HG03159 (cell line): ENCODE data around the gene PSMB11.

Experiments
- ATAC-seq: cut with Tn5 transposase; IDR thresholded peaks from one replicate; pipeline ENCODE4 v1.9.1; 2021; ENCODE audit warnings: mild to moderate bottlenecking, moderate library complexity; ENCODE audit not compliant: unreplicated experiment

PSMB11 gene

DNA sequence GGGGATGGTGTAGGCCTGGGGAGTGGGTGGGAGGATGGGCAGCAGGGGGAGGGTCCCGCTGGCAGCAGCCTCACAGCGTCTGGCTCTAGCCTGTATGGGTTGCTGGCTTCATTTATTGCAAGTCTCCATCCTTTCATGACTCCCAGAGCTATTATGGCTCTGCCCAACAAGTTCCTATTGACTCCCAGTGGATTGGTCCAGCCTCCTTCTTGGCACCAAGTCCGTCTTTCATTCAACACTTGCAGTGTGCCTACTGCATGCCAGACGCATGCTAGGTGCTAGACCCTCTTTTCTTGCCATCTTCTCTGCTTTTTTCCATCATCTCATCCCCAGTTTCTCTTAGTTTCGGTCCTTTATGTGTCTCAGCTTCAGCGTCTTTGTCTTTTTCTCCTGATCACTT lies 1.1 kb downstream of the PSMB11 start:
- ATAC-seq: no peak

GRCh38 chr14:23043754-23044153 lies 1.7 kb downstream of the PSMB11 start:
- ATAC-seq: no peak

DNA sequence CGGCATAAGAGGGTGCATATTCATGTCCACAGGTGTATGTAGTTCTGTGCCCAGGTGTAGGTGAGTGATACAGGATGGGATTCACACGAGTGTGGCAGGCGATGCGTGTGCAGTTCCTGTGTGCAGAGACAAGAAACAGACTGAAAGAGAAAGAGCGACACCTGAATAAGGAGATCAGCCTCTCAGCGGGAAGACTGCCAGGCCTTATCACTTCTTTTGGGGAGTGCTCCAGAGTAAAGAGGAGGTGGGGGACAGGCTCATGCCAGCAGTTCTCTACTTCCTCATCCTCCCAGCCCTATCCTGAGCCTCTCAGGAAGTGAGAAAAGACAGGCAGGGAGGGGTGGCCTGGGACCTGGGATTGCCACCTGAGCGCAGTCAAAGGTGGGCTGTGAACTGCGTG lies 2.8 kb downstream of the PSMB11 start:
- no peak for ATAC-seq

- no peak for ATAC-seq
Observed at GRCh38 chr14:23045419-23046357, 3.7 kb downstream of the PSMB11 start.

DNA sequence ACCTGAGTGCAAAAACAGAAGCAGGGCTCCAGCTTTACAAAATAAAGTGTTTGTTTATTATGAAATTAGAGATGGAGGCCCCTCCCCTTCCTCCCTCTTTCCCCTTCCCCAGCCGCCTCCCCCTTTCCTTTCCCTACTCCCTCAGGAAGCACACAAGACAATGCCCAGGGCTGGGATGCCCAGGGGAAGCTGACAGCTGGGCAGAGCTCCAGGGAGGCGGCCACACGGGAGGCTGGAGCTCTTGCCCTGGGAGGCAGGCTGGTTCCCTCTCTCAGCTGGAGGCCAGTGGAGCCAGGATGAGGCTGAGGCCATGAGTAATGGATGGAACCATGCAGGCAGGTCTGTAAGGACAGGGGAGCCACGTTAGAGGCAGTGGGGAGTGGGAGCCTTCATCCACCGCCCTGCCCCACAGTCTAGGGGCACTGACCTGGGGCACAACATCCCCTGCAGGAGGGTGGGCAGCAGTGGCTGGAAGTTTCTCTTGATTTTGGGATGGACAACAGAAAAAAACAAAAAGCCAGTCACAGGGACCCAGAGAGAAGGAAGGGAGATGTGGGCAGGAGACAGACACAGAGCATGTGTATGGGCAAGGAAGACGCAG lies 5.1 kb downstream of the PSMB11 start:
- ATAC-seq: no peak

GRCh38 chr14:23047751-23048693 lies 6.0 kb downstream of the PSMB11 start:
- no peak for ATAC-seq

GRCh38 chr14:23049011-23049410 lies 7.0 kb downstream of the PSMB11 start:
- no peak for ATAC-seq

DNA sequence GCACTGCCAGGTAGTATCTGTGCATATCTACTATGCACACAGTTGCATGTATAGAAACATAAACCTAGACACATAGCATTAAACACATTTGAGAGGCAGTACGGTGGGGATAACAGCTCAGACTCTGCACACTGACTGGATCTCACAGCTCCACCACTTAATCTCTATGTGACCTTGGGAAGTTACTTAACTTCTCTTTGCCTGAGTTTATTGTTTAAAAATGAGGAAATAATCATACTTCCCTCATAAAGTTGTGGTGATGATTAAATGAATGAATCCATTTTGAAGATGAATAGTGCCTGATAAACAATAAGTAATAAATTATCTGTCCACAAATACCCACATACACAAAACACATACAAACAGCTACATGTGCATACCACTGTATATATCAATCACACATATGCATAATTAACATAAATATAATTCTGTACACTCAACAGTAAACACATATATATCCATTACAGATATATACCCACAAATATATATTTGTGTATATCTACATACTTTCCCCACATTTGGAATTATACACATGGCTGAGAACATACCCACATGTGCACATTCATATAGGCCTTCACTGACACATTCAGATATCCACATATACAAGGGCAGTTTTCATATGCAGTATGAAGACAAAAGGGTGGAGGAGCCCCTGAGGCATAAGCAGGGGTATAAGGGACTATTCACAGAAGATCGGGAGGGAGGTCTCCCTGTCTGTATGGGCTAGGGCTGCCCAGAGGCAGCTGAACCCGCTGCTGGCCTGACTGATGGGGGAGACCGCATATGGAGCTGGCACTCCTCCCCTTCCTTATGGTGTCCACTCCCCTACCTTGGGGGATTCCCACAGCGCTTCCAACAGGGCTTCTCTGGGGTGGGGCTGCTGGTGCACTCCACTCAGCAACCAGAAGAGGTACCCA lies 9.4 kb downstream of the PSMB11 start:
- no peak for ATAC-seq

DNA sequence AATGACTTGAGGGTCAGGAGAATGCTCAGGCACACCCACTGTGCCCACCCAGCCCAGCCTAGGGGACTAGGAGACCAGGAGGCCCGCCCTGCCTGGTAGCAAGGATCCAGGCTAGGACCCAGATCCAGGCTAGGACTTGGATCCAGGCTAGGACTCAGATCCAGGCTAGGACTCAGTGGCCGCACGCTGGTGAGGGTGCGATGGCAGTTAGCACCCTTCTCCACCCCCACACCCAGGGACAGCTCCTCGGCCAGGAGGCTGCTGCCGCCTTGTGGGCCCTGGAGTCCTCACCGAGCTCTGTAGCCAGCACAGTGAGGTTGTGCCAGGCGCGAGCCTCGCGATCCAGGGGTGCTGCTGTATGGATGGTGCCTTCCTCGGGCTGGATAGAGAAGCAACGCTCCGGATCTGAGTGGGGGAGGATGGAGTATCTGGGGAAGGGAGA lies 10.2 kb downstream of the PSMB11 start:
- no peak for ATAC-seq

DNA sequence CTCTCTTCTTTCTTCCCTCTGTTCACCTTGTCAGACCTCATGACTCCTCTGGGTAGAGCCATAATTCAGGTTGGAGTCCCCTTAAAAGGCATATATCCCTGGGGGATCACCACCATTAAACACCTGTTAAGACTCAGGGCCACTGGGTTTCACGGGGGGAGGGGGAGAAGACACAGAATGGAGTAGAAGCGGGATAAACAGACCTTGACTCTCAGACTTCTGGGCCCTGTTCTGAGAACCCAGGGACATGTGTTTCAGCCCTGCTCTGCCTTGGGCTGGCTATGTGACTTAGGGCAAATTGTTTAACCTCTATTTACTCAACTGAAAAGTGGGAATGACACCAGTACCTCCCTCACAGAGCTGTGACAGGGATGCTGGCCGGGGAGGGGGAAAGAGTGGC lies 10.7 kb downstream of the PSMB11 start:
- ATAC-seq: no peak

GRCh38 chr14:23053426-23053825 lies 11.4 kb downstream of the PSMB11 start:
- ATAC-seq: no peak

GRCh38 chr14:23054000-23054811 lies 12.2 kb downstream of the PSMB11 start:
- no peak for ATAC-seq

GRCh38 chr14:23055147-23055550 lies 13.1 kb downstream of the PSMB11 start:
- no peak for ATAC-seq

DNA sequence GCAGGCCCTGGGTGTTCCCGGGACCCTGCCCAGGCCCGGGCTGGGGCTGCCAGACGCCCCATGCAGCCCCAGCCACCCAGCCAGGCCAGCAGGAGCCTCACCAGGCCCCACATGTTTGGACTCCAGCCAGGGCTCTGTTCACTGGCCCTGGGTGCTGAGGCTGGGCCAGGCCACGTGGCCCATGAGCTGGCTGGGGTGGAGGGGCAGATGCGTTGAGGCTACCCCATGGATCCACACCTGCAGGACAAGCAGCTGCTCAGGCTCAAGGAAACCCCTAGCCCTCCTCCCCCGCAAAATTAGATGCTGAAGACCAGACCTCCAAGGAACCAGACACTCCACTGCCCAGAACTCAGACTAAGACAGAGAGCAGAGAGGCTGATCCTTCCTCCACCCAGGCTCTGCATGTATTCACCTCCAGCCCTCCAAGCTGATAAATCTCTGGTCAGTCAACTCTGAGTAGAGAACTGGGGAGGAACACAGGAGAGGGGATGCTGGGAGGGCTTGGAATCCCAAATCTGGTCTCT lies 13.7 kb downstream of the PSMB11 start:
- no peak for ATAC-seq

GRCh38 chr14:23056145-23056955 lies 14.3 kb downstream of the PSMB11 start:
- ATAC-seq: peak; percentile 49

GRCh38 chr14:23056956-23057756 lies 15.1 kb downstream of the PSMB11 start, which contains the start of gene CDH24:
Gene CDH24, minus strand, starts transcription at chr14:23057520. Its CDS starts 1,787 bp downstream, at chr14:23055733.
- ATAC-seq: peak; percentile 44
